HG03342 (cell line): ENCODE results near the gene SYNPR.
A peak's percentile ranks its signal among the peaks of the same experiment; 100 is the strongest.

Experiments
- ATAC-seq: cut with Tn5 transposase; IDR thresholded peaks from one replicate; pipeline ENCODE4 v1.9.1; 2021; ENCODE audit warnings: mild to moderate bottlenecking, moderate library complexity; ENCODE audit not compliant: unreplicated experiment

SYNPR gene

GRCh38 chr3:63303238-63303637 lies 25.1 kb downstream of the SYNPR start:
- no peak for ATAC-seq

DNA sequence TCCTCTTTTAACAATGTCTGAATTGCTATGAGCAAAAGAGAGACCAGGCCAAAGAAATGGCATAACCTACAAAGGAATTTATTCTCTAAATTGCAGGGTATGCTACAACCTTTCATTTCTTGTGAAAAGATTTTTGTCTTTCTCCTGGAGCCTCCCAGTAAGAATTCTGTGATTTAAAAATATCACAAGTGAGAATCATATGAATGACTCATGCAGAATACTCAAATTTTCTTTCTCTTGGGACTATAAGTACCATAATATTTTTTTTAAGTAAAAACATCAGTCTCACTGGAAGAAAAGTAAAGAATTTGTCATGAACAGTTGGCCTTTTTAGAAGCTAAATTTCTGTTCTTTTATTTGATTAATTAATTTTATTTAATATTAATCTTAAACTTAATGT lies 26.3 kb downstream of the SYNPR start:
- no peak for ATAC-seq

DNA sequence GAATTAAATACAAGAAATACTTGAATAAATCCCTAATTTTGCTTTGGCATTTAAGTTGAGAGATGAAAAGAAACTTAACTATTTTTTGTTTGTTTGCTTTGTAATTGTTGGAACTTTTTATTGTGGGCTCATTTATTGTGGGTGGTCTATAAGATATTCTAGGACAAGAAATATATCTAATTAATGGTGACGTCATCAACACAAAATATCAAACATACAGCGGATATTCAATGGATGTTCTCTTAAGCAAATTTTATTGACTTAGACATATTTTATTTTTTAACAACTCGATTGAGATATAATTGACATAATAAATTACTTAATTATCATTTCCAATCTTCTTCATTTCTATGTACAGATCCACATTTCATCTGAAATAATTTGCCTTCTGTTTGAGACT lies 30.0 kb downstream of the SYNPR start:
- ATAC-seq = no peak

DNA sequence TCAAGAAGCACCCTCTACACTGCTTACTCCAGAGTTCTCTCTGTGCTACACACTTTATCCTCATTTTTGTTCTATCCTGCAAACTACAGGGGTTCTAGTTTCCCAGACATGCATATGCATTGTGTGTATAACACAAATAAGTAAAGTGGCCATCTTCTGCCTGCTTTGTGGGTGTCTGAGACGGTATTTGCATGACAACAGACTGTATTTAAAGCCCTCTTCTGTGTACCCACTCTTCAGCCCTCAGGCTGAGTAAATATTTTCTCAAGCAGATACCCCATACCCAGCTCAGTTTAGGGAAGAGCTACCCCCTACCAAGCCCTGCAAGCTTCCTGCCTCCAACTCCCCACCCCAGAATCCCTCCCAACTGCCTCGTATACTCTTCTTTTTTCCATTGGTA lies 31.7 kb downstream of the SYNPR start:
- no peak for ATAC-seq

- ATAC-seq = no peak
Observed at GRCh38 chr3:63323766-63324165, 45.7 kb downstream of the SYNPR start.

DNA sequence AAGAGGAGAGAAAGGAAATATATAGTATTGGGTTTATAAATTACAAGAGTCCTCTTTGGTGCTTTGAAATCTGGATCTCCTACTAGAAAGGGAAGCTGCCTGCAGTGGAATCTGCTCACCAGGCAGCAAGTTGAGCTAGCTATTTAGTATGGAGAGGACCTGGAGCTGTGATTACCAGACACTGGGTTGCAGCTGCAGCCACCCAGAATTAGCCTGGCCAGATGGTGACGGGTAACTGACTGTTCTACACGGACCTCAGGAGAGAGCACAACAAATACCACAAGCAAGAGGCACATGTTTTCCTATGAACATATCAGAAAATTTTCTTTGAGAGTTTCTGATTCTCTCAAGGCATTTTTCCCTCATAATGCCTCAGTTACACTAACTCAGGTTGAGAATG lies 46.5 kb downstream of the SYNPR start:
- no peak for ATAC-seq

- ATAC-seq = no peak
Observed at GRCh38 chr3:63325386-63325785, 47.3 kb downstream of the SYNPR start.

GRCh38 chr3:63328365-63328764 lies 50.3 kb downstream of the SYNPR start:
- no peak for ATAC-seq

GRCh38 chr3:63331520-63331919 lies 53.4 kb downstream of the SYNPR start:
- peak; percentile 50 for ATAC-seq

- ATAC-seq = no peak
Observed at GRCh38 chr3:63333815-63334214, 55.7 kb downstream of the SYNPR start.

- no peak for ATAC-seq
Observed at GRCh38 chr3:63338351-63338750, 60.2 kb downstream of the SYNPR start.

DNA sequence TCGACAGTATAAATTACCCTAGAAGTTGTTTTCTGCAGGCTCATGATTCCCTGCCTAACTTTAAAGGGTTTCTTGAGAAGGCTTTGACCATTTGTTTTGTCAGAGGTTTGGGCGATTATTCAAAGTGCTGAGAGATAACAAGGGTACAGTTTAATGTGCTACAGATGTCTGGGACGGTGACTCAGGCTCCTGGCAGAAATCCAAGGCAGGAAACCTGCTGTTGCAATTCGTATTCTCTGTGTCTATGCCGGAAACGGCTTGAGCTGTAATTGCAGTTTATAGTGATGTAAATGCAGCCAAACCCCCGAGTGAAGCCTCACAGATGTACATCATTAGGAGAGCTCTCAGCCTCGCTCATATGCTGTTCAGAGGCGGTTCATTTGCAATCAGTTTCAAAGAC lies 65.6 kb downstream of the SYNPR start:
- ATAC-seq = no peak

GRCh38 chr3:63344661-63345060 lies 66.6 kb downstream of the SYNPR start:
- no peak for ATAC-seq

- ATAC-seq = peak; percentile 83
Observed at GRCh38 chr3:63349583-63350573, 71.8 kb downstream of the SYNPR start.

DNA sequence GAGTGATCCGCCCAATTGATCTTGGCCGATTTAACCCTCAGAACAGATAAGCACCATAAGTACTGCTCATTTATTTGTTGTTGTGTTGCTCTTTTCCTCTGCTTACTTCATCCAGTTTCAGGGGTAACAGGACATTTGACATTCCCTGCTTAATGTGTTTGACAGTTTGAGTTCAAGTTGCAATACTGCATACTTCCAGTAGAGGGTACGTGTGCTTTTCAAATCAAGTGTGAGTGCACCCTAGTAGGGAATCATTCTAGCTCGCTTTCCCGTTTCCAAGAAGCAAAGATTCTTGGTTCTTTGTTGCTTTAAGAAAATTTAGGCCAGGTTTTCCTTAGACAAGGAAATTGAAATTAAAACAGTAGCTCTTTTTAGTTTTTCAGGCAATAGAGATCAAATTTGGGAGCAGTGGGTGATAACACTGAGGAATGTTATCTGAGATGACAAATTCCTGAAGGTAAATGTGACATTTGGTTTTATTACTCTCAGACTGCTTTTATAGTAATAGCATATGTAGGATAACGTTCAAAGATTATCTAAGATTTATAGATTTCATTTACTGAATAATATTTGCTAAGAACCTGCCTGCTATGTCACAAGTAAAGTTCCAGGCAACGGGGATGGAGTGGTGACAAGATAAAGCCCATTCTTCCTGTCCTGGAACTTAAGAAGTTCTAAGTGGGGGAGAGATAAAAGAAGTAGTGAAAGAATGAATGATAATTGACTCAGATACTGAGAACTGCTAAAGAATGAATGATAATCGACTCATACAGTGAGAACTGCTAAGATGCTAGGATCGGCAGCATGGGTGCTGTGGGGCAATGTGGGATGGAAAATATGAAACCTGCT lies 73.3 kb downstream of the SYNPR start:
- peak; percentile 70 for ATAC-seq

GRCh38 chr3:63352008-63352279 lies 73.8 kb downstream of the SYNPR start:
- ATAC-seq = no peak

DNA sequence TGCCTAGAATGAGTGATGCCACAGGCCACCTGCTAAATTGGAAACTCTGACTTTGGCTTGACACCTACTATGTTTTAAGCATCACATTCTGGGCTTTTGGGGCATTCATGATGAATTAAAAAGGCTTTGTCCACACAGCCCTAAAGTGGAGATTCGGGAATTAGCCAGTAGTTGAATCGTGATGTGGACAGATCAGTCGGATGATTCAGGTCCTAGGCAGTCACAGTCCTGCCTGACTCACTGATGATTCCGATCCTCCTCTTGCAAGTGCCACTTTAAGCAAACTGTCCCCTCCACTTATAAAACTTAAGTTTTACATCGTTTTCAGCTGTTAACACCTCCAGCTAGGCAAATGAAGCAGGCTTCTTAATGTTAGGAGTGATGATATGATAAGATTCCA lies 75.3 kb downstream of the SYNPR start:
- no peak for ATAC-seq

- ATAC-seq = no peak
Observed at GRCh38 chr3:63354160-63354559, 76.1 kb downstream of the SYNPR start.

GRCh38 chr3:63355809-63356208 lies 77.7 kb downstream of the SYNPR start:
- ATAC-seq = no peak

DNA sequence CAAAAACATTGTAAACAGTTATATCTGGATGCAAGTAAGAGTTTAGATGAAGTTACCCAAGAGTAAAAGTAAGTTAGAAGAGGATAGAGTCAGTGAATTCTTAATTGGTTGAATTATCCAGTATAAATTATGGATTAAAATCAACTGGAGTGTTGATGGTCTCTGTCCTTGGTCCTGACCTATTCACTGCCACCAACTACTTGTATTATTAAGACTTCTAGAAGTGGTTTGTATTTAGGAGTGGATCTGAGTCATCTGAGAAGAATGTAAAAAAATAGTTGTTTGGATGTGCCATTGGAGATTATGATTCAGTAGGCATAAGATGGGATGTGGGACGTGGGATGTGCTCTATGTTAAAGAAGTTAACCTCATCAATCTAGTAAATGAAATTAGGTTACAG lies 86.4 kb downstream of the SYNPR start:
- ATAC-seq = no peak

DNA sequence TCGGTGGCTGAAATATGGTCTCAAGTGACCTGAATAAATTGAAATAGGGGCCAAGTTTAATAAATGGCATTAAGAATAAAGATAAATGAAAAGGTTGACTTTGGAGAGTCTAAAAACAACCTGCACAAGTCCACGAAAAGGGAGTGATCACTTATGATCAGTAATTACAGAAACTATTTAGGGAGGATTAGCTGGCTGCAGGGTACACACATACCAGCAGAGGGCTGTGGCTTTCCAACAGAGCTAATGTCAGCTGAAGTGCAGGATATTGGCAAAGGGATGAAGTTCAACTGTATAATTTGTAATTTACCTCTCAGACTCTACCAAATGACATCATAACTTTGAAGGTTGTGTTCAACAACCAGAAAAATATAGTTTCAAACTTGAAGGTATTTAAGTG lies 86.8 kb downstream of the SYNPR start:
- ATAC-seq = no peak

- no peak for ATAC-seq
Observed at GRCh38 chr3:63365671-63366070, 87.6 kb downstream of the SYNPR start.
